Left lung (tissue), 10 donors: ENCODE measurements around the gene WNT7B. TPM values are rescaled to one million over a fixed set of nuclear protein-coding genes. Genes with fewer than 3 reads are reported as not detected.
A peak's percentile ranks its signal among the peaks of the same experiment; 100 is the strongest.

ENCODE experiments used
- ATAC-seq: fragments of 200-7000 bp; cut with Tn5 transposase; one replicate; pipeline ENCODE4 v1.9.1; 2020; ENCODE audit warnings: moderate library complexity
- DNase-seq, 4 donors: peaks; one replicate each; pipeline ENCODE4 v3.0.0-alpha.2; 2013 to 2020
- H3K27ac ChIP-seq, 2 donors: fragments of 200-600 bp; sonication (generic) in 1 of 2; one replicate each; pipeline versions ENCODE4 v1.5.0 to v1.8.0; 2020 to 2021
- H3K27me3 ChIP-seq, 2 donors: fragments of 200-600 bp; sonication (generic) in 1 of 2; one replicate each; pipeline versions ENCODE4 v1.5.0 to v1.8.0; 2020 to 2021
- H3K36me3 ChIP-seq, 2 donors: fragments of 200-600 bp; sonication (generic) in 1 of 2; one replicate each; pipeline versions ENCODE4 v1.5.0 to v1.8.0; 2020 to 2021
- H3K4me1 ChIP-seq, 2 donors: fragments of 200-600 bp; one replicate each; pipeline ENCODE4 v1.8.0; 2021
- H3K4me3 ChIP-seq, 2 donors: fragments of 200-600 bp; sonication (generic) in 1 of 2; one replicate each; pipeline versions ENCODE4 v1.5.0 to v1.8.0; 2020 to 2021; ENCODE audit warnings: mild to moderate bottlenecking in 1 of 2
- H3K9me3 ChIP-seq, 2 donors: fragments of 200-600 bp; sonication (generic) in 1 of 2; one replicate each; pipeline versions ENCODE4 v1.5.0 to v1.8.0; 2020 to 2021
- CTCF ChIP-seq, 2 donors: fragments of 200-600 bp; sonication (generic) in 1 of 2; IDR thresholded peaks; one replicate each; pipeline versions ENCODE4 v1.5.0 to v1.8.0; 2021; ENCODE audit warnings: antibody characterized with exemption in 2 of 2
- intact Hi-C, 2 donors: fragments of 100-400 bp; cut with DNase I; formaldehyde crosslinking; loops; one replicate each; pipeline versions ENCODE4 v1.11.2 to v1.14.2; 2022
- polyA plus RNA-seq, 6 donors: library from polyadenylated mRNA; unstranded; fragments of 120-200 nt; gene quantifications; one replicate each; pipeline ENCODE4 v1.2.1, GENCODE V29; 2013; ENCODE audit not compliant: insufficient read length in 6 of 6
- total RNA-seq, 2 donors: library from RNA; stranded (reverse); fragmentation: NEBNext Ultra II Directional; extraction: Animal tissue kit (Norgen Biotek cat#: 25700); gene quantifications; one replicate each; pipeline ENCODE4 v1.2.1, GENCODE V29; 2021
- donor health status: DM: no; HTN: yes; CAD: no.
- donor health status: DM: no; HTN: no; CAD: no.

WNT7B gene
- total and polyA plus RNA-seq, 8 donors = 7.2 to 21.7 (median 14.9) TPM

- Histone ChIP-seq H3K27ac (no peak overlapping the region), H3K4me3 (no peak overlapping the region), H3K4me1 (peaks cover 0 to 4% of the 10 kb centered on the region in 2 donors), H3K36me3 (no peaks in the 10 kb centered on the region), H3K27me3 (peaks cover 0 to 21% of the 10 kb centered on the region in 2 donors), H3K9me3 (no peaks in the 10 kb centered on the region)
- intact Hi-C loops = no loop called here
- no peak for ATAC-seq
- DNase-seq = no peak
- TF ChIP-seq CTCF (IDR thresholded peaks at IDR 0.05) = no peak
Measured at GRCh38 chr22:45925811-45926351, 51.1 kb downstream of the WNT7B start.

GRCh38 chr22:45923835-45924234, 53.1 kb downstream of the WNT7B start:
- no peak overlapping the region for H3K27ac ChIP-seq
- no peak overlapping the region for H3K4me3 ChIP-seq
- ATAC-seq (peak; percentile 45), DNase-seq (no peak)
- no peaks in the 10 kb centered on the region for H3K36me3 ChIP-seq
- H3K9me3 ChIP-seq = no peaks in the 10 kb centered on the region
- peaks cover 0 to 21% of the 10 kb centered on the region in 2 donors for H3K27me3 ChIP-seq
- intact Hi-C loops = no loop called here
- TF ChIP-seq CTCF (IDR thresholded peaks at IDR 0.05) = no peak
- H3K4me1 ChIP-seq = peaks cover 2 to 4% of the 10 kb centered on the region in 2 donors

- no peak overlapping the region for H3K27ac ChIP-seq
- peaks cover 4 to 5% of the 10 kb centered on the region in 2 donors for H3K4me1 ChIP-seq
- peaks cover 0 to 25% of the 10 kb centered on the region in 2 donors for H3K27me3 ChIP-seq
- DNase-seq (no peak), ATAC-seq (no peak)
- no peak overlapping the region for H3K4me3 ChIP-seq
- no peaks in the 10 kb centered on the region for H3K36me3 ChIP-seq
- H3K9me3 ChIP-seq = no peaks in the 10 kb centered on the region
- no peak for TF ChIP-seq CTCF (IDR thresholded peaks at IDR 0.05)
- intact Hi-C loops = no loop called here
Measured at GRCh38 chr22:45923212-45923611, 53.8 kb downstream of the WNT7B start.

- ATAC-seq (no peak), DNase-seq (no peak)
- Histone ChIP-seq H3K9me3 (no peaks in the 10 kb centered on the region), H3K36me3 (no peaks in the 10 kb centered on the region), H3K4me1 (peaks cover 4 to 5% of the 10 kb centered on the region in 2 donors), H3K4me3 (no peak overlapping the region), H3K27me3 (peaks cover 0 to 25% of the 10 kb centered on the region in 2 donors), H3K27ac (no peak overlapping the region)
- TF ChIP-seq CTCF (IDR thresholded peaks at IDR 0.05) = no peak
- intact Hi-C loops = no loop called here
Measured at GRCh38 chr22:45922661-45923060, 54.3 kb downstream of the WNT7B start.

GRCh38 chr22:45922256-45922655, 54.7 kb downstream of the WNT7B start:
- peaks cover 4 to 5% of the 10 kb centered on the region in 2 donors for H3K4me1 ChIP-seq
- no peak overlapping the region for H3K4me3 ChIP-seq
- intact Hi-C loops = no loop called here
- H3K27ac ChIP-seq = no peak overlapping the region
- peaks cover 0 to 25% of the 10 kb centered on the region in 2 donors for H3K27me3 ChIP-seq
- no peaks in the 10 kb centered on the region for H3K9me3 ChIP-seq
- no peaks in the 10 kb centered on the region for H3K36me3 ChIP-seq
- TF ChIP-seq CTCF (IDR thresholded peaks at IDR 0.05) = no peak
- DNase-seq (no peak), ATAC-seq (no peak)
